Stimulated activated CD8-positive, alpha-beta memory T cell treated with anti-CD3 and anti-CD28 coated beads, Interleukin-7, amount 100 ng/mL, for 48 hours (primary cell): ENCODE measurements around the gene AOC2.
"Not testable (repeated sequence)": the region's sequence is repeated elsewhere in the genome, so short reads cannot be mapped to it uniquely, and the experiment has no call there.

Experiments used
- DNase-seq, 2 donors: peaks; one replicate each; pipeline ENCODE4 v3.0.0-alpha.2; 2020; ENCODE audit warnings: low read depth in 1 of 2; ENCODE audit errors: extremely low read depth in 1 of 2

The AOC2 gene

GRCh38 chr17:42853004-42853403 lies 8.6 kb downstream of the AOC2 start:
- DNase-seq = no peak

- no peak for DNase-seq
Measured at GRCh38 chr17:42853597-42853967, 9.2 kb downstream of the AOC2 start.

DNA sequence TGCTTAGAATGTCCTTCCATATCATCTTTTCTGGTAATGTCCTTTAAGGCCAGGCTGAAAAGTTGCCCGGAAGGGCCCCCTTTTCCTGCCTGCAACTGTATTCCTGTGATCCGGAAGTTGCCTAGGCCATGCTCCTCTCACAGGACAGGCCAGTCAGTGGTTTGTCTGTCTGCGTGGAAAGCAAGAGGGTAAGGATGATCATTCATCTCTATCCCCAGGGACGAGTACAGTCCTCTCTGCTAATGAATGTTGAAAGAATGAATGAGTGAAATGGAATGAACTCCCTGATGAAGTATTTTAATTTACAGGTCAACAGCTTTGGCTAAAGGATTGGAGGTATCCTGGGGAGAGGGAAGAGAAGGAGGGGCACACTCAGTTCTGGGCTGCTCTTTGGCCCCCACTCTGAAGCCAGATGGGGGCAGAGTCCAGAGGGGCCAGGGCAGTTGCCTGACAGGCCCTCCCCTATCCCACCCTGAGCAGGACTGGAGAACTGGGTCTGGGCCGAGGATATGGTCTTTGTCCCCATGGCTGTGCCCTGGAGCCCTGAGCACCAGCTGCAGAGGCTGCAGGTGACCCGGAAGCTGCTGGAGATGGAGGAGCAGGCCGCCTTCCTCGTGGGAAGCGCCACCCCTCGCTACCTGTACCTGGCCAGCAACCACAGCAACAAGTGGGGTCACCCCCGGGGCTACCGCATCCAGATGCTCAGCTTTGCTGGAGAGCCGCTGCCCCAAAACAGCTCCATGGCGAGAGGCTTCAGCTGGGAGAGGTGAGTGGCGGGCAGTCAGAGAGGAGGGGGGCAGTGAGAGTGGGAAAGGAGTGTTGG lies 9.8 kb downstream of the AOC2 start:
- DNase-seq = no peak

- DNase-seq = no peak
Measured at GRCh38 chr17:42855048-42855596, 10.7 kb downstream of the AOC2 start.

GRCh38 chr17:42856093-42856492 lies 11.7 kb downstream of the AOC2 start:
- not testable (repeated sequence) for DNase-seq

DNA sequence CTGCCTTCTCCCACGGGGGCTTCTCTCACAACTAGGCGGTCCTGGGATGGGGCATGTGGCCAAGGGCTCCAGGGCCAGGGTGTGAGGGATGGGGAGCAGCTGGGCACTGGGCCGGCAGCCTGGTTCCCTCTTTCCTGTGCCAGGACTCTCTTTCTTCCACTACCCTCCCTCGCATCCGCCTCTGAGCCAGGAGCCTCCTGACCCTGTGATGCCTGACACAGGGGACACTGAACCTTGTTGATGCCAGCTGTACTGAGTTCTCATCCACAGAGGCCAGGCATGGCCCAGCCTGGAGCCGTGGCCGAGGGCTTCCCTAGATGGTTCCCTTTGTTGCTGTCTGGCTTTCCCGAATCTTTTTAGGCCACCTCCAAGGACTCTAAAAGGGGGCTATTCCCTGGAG lies 12.1 kb downstream of the AOC2 start:
- not testable (repeated sequence) for DNase-seq

GRCh38 chr17:42857389-42857788 lies 13.0 kb downstream of the AOC2 start:
- no peak for DNase-seq

DNA sequence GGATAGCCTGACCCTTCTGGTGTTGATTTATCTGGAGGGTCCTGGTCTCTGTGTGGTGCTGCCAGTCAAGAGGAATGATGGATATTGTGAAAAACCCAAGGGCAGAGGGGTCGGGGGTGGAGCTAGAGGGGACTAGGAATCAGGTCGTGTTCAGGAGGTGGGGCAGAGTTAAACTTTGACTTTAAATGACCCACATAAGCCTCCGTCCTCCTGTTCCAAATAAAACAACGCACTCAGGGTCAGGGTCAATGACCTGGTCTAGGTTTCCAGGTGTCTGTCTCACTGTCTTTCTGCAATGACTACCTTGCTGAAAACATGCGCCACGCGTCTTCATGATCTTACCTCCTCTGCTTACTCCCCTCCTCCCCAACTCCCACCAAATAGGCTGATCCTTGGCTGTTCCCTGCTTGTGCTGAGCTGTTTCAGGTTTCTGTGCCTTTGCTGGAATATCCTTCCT lies 21.3 kb downstream of the AOC2 start:
- no peak for DNase-seq

- DNase-seq = no peak
Measured at GRCh38 chr17:42866216-42866615, 21.8 kb downstream of the AOC2 start.

GRCh38 chr17:42866631-42867575 lies 22.5 kb downstream of the AOC2 start:
- DNase-seq = no peak

- not testable (repeated sequence) for DNase-seq
Measured at GRCh38 chr17:42867694-42868261, 23.4 kb downstream of the AOC2 start.

GRCh38 chr17:42868338-42868737 lies 24.0 kb downstream of the AOC2 start:
- no peak for DNase-seq

GRCh38 chr17:42871647-42872046 lies 27.3 kb downstream of the AOC2 start:
- no peak for DNase-seq

GRCh38 chr17:42872251-42872965 lies 28.0 kb downstream of the AOC2 start:
- DNase-seq = no peak

GRCh38 chr17:42873315-42873714 lies 28.9 kb downstream of the AOC2 start:
- no peak for DNase-seq

DNA sequence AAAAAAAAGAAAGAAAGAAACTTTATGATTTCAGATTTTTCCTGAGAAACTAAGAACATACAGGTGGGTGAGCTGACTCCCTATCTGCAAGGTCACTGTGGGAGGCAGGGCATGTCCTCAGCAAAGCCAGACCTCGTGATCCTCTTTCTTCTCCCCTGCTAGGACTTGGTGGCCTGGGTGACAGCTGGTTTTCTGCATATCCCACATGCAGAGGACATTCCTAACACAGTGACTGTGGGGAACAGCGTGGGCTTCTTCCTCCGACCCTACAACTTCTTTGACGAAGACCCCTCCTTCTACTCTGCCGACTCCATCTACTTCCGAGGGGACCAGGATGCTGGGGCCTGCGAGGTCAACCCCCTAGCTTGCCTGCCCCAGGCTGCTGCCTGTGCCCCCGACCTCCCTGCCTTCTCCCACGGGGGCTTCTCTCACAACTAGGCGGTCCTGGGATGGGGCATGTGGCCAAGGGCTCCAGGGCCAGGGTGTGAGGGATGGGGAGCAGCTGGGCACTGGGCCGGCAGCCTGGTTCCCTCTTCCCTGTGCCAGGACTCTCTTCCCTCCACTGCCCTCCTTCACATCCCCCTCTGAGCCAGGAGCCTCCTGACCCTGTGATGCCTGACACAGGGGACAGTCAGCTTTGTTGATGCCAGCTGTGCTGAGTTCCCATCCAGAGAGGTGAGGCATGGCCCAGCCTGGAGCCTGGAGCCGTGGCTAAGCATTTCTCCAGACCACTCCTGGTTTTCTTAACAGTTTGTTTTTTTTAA lies 29.7 kb downstream of the AOC2 start:
- DNase-seq = not testable (repeated sequence)

DNA sequence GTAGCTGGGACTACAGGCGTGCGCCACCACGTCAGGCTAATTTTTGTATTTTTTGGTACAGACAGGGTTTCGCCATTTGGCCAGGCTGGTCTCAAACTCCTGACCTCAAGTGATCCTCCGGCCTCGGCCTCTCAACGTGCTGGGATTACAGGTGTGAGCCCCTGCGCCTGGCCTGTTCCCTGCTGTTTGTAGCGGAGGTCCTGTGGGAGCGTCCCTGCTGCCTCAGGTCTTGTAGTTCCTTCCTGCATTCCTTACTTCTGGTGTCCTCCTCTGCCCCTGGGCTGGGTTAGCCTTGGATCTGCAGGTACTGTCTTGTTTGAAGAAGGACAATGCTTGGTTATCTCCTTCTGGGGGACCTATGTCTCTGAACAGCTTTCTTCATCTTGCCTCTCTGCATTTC lies 32.7 kb downstream of the AOC2 start:
- no peak for DNase-seq

DNA sequence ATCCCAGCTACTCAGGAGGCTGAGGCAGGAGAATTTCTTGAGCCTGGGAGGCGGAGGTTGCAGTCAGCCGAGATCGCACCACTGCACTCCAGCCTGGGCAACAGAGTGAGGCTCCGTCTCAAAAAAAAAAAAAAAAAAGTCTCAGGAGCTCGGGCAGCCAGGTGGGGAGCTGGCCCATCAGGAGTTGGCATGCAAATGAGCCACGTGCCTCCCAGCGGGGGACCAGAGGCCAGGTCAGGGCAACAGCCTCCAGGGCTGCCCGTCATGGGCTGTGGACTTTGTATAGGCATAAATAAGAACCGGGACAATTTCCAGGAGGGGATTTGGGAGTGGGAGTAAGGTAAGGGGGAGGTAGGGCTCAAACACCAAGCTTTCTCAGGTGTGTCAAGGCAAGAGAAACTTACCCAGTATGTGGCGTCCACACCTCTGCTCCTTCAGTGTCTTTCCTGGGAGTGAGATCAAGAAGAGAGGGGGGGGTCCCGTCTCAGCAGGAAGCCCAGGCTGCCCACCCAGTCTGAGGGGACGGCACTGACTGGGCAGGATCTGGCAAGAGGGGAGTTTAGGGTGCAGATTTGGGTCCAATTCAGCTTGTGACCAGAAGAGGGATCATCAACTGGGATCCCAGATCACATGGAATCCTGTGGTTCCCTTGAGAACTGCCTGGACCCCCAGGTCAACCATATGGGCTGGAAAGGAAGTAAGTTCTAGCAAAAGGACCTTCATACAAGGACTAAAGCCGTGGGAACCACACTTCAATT lies 33.9 kb downstream of the AOC2 start:
- no peak for DNase-seq
